GM21619 (cell line): Measurements from ENCODE around the gene COMTD1.
"Not testable (repeated sequence)": the region's sequence is repeated elsewhere in the genome, so short reads cannot be mapped to it uniquely, and the experiment has no call there.

Source experiments
- ATAC-seq: cut with Tn5 transposase; IDR thresholded peaks from one replicate; pipeline ENCODE4 v1.9.1; 2021; ENCODE audit not compliant: unreplicated experiment

The COMTD1 gene

GRCh38 chr10:75226095-75226494 lies 9.7 kb downstream of the COMTD1 start:
- ATAC-seq = no peak

- ATAC-seq = no peak
These were observed 12.2 kb downstream of the COMTD1 start for GRCh38 chr10:75223507-75223906.

GRCh38 chr10:75221492-75221891 lies 14.3 kb downstream of the COMTD1 start:
- not testable (repeated sequence) for ATAC-seq

- no peak for ATAC-seq
These were observed 15.5 kb downstream of the COMTD1 start for GRCh38 chr10:75220274-75220673.

GRCh38 chr10:75212343-75212742 lies 23.4 kb downstream of the COMTD1 start:
- ATAC-seq = no peak

GRCh38 chr10:75211007-75211691 lies 24.6 kb downstream of the COMTD1 start:
- no peak for ATAC-seq

GRCh38 chr10:75210282-75211006 lies 25.3 kb downstream of the COMTD1 start, which contains the start of gene VDAC2:
VDAC2 (plus strand) TSS chr10:75210796; CDS start chr10:75211159, 363 bp downstream.
- ATAC-seq = peak; percentile 84

GRCh38 chr10:75209921-75210281 lies 25.9 kb downstream of the COMTD1 start:
- peak; percentile 57 for ATAC-seq

- ATAC-seq = no peak
These were observed 26.5 kb downstream of the COMTD1 start for GRCh38 chr10:75209086-75209920.

- no peak for ATAC-seq
These were observed 27.6 kb downstream of the COMTD1 start for GRCh38 chr10:75208181-75208580.

- ATAC-seq = no peak
These were observed 28.0 kb downstream of the COMTD1 start for GRCh38 chr10:75207857-75208144.

- no peak for ATAC-seq
These were observed 28.5 kb downstream of the COMTD1 start for GRCh38 chr10:75207079-75207856.

- not testable (repeated sequence) for ATAC-seq
These were observed 29.1 kb downstream of the COMTD1 start for GRCh38 chr10:75206638-75207037.

- no peak for ATAC-seq
These were observed 29.8 kb downstream of the COMTD1 start for GRCh38 chr10:75205908-75206307.

GRCh38 chr10:75203724-75204123 lies 32.0 kb downstream of the COMTD1 start:
- ATAC-seq = no peak

- ATAC-seq = not testable (repeated sequence)
These were observed 32.6 kb downstream of the COMTD1 start for GRCh38 chr10:75203046-75203620.

GRCh38 chr10:75202321-75203045 lies 33.3 kb downstream of the COMTD1 start:
- no peak for ATAC-seq

- no peak for ATAC-seq
These were observed 33.9 kb downstream of the COMTD1 start for GRCh38 chr10:75201793-75202307.

- ATAC-seq = not testable (repeated sequence)
These were observed 35.8 kb downstream of the COMTD1 start for GRCh38 chr10:75199949-75200348.

- no peak for ATAC-seq
These were observed 37.9 kb downstream of the COMTD1 start for GRCh38 chr10:75197906-75198305.
